Erythroblast (primary cell): ENCODE data around the gene CCDC8.

ENCODE experiments used
- DNase-seq, 2 experiments: peaks; one replicate each; lab custom pipeline; 2025; lab: John Stamatoyannopoulos, UW
- GATA1 ChIP-seq: IDR thresholded peaks from 2 replicates; pipeline ENCODE4 v1.6.1; 2011; ENCODE audit warnings: low read depth, mild to moderate bottlenecking, control low read depth, low read length, moderate library complexity
- POLR2A ChIP-seq: IDR thresholded peaks from 2 replicates; pipeline ENCODE4 v1.6.1; 2011; ENCODE audit warnings: mild to moderate bottlenecking, low read length

The CCDC8 gene

DNA sequence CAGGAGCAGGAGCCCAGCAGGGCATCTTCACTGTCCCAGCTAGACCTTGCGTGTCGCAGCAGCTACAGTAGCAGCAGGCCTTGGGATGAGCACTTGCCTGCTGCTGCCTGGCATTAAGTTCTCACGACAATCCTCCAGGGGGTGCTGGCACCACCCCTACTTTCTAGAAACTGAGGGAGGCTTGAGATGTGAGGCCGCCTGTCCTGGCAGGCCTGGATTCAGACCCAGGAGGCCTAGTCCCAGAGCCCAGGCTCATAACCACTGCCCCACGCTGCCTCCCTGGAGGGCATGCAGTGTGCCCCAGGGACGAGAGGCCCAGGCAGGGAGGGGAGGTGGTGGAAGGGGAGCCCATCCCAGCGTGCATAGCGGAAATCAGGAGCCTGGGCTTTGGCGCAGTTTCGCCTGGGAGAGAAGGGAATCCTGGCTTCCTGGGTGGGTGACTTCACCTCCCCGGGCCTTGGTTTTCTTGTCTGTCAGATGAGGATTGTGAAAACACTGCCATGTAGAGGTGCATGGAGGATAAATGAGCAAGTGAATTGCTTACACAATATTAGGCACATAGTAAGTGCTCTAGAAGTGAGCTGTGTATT lies 40.4 kb downstream of the CCDC8 start:
- TF ChIP-seq POLR2A = no peak
- no peak for TF ChIP-seq GATA1
- no peak for DNase-seq

DNA sequence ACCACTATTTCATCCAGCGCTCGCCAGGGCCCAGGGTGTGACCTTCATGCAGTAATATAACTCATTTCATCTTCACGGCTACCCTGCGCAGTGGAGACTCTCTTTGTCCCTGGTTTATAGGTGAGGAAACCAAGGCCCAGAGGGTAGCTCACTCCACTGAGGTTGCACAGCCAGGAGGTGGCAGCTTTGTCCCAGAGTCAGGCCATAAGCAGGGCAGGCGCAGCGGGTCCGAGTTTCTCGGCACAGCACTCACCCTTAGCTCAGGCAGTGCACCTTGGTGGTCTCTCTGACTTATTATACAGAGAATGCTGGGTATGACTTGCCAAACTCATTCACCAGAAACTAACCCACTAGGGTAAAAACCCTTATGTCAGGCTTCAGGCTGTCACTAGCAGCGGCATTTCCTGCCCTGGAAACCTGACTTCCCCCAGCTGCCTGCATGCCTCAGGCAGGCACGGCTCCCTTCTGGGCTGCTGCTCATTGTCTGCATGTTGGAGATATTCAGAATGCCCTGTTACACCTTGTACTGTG lies 41.9 kb downstream of the CCDC8 start:
- TF ChIP-seq POLR2A (no peak), GATA1 (no peak)
- DNase-seq = no peak

DNA sequence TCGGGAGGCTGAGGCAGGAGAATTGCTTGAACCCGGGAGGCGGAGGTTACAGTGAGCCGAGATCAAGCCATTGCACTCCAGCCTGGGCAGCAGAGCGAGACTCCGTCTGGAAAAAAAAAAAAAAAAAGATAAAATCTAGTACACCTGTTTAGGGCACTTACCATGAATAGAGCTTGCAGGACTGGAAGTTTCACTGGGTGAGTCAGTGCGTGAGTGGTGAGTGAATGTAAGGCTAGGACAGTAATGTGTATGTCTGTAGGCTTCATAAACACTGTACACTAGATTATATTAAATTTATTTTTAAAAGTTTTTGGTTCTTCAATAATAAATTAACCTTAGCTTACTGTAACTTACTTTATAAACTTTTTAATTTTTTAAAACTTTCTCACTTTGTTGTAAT lies 43.5 kb downstream of the CCDC8 start:
- no peak for DNase-seq
- no peak for TF ChIP-seq POLR2A
- TF ChIP-seq GATA1 = no peak

DNA sequence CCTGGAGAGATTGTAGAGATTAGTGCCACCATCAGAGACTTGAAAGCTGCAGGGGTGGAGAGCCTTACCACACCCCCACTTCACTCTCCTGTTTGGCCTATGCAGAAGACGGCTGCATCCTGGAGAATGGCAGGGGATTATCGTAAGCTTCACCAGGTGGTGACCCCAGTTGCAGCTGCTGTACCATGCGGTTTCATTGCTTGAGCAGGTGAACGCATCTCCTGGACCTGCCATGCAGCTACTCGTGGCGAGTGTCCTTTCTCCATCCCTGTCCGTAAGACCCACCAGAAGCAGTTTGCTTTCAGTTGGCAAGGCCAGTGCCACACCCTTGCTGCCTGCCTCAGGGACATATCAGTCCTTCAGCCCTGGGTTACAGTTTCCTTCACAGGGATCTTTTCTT lies 45.2 kb downstream of the CCDC8 start:
- no peak for DNase-seq

DNA sequence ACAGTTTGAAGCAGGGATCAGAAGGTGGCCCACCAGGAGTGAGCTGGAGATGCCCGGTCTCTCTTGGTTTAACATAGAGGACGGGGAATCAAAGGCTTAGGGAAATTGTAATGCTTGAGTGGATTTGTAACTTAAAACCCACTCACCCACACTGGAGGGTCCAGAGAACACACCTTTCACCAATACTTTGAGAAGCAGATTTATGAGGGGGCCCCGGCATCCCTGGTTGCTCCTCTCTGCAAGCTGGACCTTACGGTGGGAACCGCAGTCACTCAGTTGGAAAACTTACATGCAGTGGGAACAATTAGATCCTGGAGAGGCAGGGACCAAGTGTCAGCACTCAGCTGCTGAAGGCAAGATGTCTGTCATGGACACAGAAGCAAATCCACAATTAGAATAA lies 45.9 kb downstream of the CCDC8 start:
- no peak for DNase-seq
- TF ChIP-seq POLR2A (no peak), GATA1 (no peak)

More for the DNA sequence above, 45.2 kb downstream of the CCDC8 start:
- TF ChIP-seq POLR2A = no peak
- no peak for TF ChIP-seq GATA1

DNA sequence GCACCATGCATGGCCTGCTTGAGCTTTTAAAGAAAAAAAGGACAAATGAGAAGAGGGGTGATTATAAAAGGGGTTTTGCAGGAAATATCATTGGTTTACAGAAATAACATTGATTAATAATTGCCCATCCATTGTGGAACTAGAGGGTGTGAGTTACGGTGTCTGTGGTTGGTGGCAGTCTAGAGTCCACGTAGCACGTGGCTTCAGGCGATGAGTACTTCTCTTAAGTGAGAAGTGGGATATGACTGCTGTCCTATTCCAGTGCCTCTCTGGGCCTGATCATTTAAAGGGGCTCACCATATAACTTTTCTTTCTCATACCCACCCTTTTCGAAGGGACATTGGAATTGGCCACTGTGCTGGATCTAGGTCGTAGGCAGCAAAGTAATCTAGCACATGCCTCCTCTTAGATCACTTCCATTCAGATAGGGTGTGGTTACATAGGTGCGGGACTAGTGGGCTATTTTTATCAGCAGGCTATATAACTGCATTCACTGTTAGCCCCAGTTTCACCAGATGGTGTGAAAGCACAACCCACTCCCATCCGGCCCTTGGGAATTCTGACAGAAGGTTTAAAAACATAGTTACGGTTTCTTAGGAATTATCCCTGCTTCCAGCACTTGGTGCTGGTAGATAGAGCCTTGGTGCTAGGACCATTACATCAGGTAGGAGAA lies 46.6 kb downstream of the CCDC8 start:
- TF ChIP-seq GATA1 (no peak), POLR2A (no peak)
- no peak for DNase-seq

DNA sequence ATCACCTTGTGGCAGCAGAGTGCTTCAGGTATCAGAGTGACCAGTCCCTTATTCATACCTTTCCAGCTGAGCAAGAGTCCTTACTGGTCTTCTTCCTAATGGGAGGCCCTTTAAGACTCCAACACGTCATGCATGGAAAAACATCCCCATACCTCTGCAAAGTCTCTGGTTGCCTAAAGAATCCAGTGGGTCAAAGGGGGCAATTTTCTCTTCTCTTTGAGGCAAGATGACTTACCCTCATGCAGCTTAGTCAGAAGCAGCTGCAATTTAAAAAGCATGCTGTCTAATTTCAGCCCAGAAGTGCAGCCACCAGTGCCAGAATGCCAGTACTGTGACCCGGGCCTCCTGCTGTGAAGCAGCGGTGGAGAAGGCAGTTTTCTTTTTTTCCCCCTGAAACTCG lies 47.8 kb downstream of the CCDC8 start:
- TF ChIP-seq GATA1 = no peak
- TF ChIP-seq POLR2A = no peak

DNA sequence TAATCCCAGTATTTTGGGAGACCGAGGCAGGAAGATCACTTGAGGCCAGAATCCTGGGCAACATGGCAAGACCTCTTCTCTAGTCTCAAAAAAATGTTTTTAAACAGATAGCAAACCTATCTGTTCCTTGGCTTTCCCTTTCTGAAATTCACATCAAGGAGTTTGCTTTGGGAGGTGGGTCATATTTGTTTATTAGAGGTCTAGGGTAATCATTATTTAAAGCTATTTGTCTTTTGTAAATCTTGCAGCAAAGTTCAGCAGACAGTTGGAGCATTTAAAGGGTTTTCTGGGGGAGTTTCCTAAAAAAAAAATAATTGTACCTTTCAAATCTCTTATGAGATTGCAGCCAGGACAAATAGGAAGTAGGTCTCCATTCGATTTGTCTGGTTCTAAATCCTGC lies 49.0 kb downstream of the CCDC8 start:
- no peak for DNase-seq
- no peak for TF ChIP-seq POLR2A
- no peak for TF ChIP-seq GATA1

More for the DNA sequence above, 47.8 kb downstream of the CCDC8 start:
- no peak for DNase-seq

DNA sequence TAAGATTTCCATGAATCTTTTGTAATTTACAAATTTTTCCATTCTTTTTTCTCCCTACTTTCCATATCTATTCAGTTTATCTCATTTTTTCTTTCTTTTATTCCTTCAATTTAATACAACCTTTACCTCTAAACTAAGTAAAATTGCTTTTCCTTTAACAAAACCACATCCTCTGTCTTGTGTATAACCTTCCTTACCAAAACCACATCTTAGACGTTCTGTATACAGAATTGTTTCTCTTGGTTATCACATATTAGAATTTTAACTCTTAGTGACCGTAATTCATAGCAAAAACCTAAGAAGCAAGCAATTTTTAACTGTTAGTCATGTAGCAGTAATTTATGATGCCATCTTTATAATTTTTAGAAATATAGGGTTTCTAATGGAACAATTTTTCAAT lies 51.4 kb downstream of the CCDC8 start:
- TF ChIP-seq POLR2A (no peak), GATA1 (no peak)
- DNase-seq = no peak
